ENCODE results near the gene CPVL.

DNA sequence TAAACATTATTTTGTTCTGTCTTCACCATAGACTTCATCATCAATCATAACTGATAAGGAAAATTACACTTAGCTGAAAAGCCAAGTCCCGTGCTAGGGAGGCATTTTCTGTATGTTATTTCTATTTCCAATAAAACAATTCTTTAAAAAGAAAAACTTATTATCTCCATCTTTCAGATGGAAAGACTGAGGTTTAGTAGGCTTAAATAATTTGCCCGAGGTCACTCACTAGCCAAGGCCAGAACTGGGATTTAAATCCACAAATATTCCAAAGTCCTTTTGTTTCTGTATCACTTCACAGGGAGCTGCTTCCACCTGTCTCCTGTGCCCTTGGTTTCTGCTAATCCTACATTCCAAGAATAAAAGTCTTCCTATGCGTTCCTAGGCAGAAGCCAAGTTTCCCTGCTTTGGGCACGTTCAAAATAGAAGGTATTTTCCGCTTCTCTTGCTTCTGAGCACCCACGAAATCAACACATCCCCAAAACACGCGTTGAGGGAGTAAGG, 732 bp downstream of the CPVL start:
- TF ChIP-seq, protein P1, sequence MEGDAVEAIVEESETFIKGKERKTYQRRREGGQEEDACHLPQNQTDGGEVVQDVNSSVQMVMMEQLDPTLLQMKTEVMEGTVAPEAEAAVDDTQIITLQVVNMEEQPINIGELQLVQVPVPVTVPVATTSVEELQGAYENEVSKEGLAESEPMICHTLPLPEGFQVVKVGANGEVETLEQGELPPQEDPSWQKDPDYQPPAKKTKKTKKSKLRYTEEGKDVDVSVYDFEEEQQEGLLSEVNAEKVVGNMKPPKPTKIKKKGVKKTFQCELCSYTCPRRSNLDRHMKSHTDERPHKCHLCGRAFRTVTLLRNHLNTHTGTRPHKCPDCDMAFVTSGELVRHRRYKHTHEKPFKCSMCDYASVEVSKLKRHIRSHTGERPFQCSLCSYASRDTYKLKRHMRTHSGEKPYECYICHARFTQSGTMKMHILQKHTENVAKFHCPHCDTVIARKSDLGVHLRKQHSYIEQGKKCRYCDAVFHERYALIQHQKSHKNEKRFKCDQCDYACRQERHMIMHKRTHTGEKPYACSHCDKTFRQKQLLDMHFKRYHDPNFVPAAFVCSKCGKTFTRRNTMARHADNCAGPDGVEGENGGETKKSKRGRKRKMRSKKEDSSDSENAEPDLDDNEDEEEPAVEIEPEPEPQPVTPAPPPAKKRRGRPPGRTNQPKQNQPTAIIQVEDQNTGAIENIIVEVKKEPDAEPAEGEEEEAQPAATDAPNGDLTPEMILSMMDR (conservative IDR thresholded peaks at IDR 0.05 in 1 of 2, IDR thresholded peaks at IDR 0.05 in 1 of 2; ENCODE audit: extremely low read depth in 1 of 2, insufficient read depth in 1 of 2, low read depth in 1 of 2, low read length in 2 of 2): no peak
- TF ChIP-seq EZH2 (IDR thresholded peaks at IDR 0.05; ENCODE audit: borderline replicate concordance, low read length): no peak
